Stomach smooth muscle (tissue), 2 donors: ENCODE results near the gene ZBTB38.

ENCODE experiments used
- H3K27ac ChIP-seq: one replicate; pipeline ENCODE4 v1.7.0; 2013; ENCODE audit warnings: mild to moderate bottlenecking, low read length, inconsistent platforms
- H3K27me3 ChIP-seq, 2 donors: one replicate each; pipeline ENCODE4 v1.7.0; 2013; ENCODE audit warnings: low read length in 2 of 2; ENCODE audit not compliant: insufficient read depth in 2 of 2, control insufficient read depth in 1 of 2
- H3K36me3 ChIP-seq, 2 donors: one replicate each; pipeline ENCODE4 v1.7.0; 2013; ENCODE audit warnings: low read length in 2 of 2; ENCODE audit not compliant: control insufficient read depth in 2 of 2, insufficient read depth in 2 of 2
- H3K4me1 ChIP-seq: one replicate; pipeline ENCODE4 v1.7.0; 2013; ENCODE audit warnings: low read length; ENCODE audit not compliant: control insufficient read depth, insufficient read depth
- H3K4me3 ChIP-seq, 2 donors: one replicate each; pipeline ENCODE4 v1.7.0; 2013; ENCODE audit warnings: low read length in 2 of 2
- H3K9ac ChIP-seq, 2 donors: one replicate each; pipeline ENCODE4 v1.7.0; 2013; ENCODE audit warnings: low read length in 2 of 2, mild to moderate bottlenecking in 1 of 2
- H3K9me3 ChIP-seq, 2 donors: one replicate each; pipeline ENCODE4 v1.7.0; 2013; ENCODE audit warnings: low read length in 2 of 2; ENCODE audit not compliant: control insufficient read depth in 2 of 2
- donor health status: healthy.
- donor health status: Pancreatic carcinoma.

Gene ZBTB38

DNA sequence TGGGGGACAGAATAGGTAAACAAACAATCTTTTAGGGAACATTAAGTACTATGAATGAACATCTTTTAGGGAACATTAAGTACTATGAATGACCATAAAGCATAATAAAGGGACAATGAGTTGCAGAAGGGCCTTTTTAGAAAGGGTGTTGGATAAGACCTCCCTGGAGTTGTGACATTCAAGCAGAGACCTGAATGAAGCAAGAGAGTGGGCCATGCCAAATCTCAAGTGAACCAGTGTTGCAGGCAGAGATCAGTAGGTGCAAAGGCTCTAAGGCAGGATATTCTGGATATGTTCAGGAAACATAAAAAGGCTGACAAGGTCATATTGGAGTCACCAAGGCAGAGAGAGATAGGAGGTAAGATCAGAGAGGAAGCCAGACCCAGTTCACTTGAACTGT lies 29.4 kb upstream of the ZBTB38 start:
- Histone ChIP-seq H3K27me3 (no peaks in the 10 kb centered on the region), H3K36me3 (no peaks in the 10 kb centered on the region), H3K9ac (no peak overlapping the region), H3K4me1 (no peaks in the 10 kb centered on the region), H3K9me3 (no peaks in the 10 kb centered on the region), H3K27ac (no peak overlapping the region), H3K4me3 (no peak overlapping the region)

DNA sequence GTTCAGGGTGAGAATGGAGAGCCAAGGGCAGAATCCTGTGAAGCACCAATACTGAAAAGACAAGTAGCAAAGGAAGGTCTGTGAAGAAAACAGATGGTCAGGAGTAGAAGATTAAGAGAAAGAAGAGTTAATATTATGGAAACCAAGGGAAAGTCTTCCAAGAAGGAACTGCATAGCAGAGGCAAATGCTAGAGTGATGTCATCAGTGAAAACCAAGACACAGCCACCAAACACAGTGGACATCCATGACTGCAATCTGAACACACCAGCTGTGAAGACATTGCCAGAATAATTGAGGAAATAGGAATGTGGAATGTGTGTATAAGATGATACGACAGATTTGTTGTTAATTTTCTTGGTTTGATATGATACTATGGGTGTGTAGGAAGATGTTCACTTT lies 26.8 kb upstream of the ZBTB38 start:
- Histone ChIP-seq H3K9ac (no peak overlapping the region), H3K4me3 (no peak overlapping the region), H3K4me1 (no peaks in the 10 kb centered on the region), H3K27me3 (no peaks in the 10 kb centered on the region), H3K27ac (no peak overlapping the region), H3K36me3 (no peaks in the 10 kb centered on the region), H3K9me3 (no peaks in the 10 kb centered on the region)

GRCh38 chr3:141342386-141342785 lies 25.9 kb upstream of the ZBTB38 start:
- Histone ChIP-seq H3K27me3 (no peaks in the 10 kb centered on the region), H3K36me3 (no peaks in the 10 kb centered on the region), H3K9ac (no peak overlapping the region), H3K4me1 (no peaks in the 10 kb centered on the region), H3K9me3 (no peaks in the 10 kb centered on the region), H3K4me3 (no peak overlapping the region), H3K27ac (no peak overlapping the region)

GRCh38 chr3:141343077-141343476 lies 25.2 kb upstream of the ZBTB38 start:
- H3K9ac ChIP-seq: no peak overlapping the region
- no peak overlapping the region for H3K27ac ChIP-seq
- no peak overlapping the region for H3K4me3 ChIP-seq
- H3K27me3 ChIP-seq: no peaks in the 10 kb centered on the region
- no peaks in the 10 kb centered on the region for H3K4me1 ChIP-seq
- no peaks in the 10 kb centered on the region for H3K9me3 ChIP-seq
- H3K36me3 ChIP-seq: no peaks in the 10 kb centered on the region

- no peak overlapping the region for H3K27ac ChIP-seq
- no peak overlapping the region for H3K9ac ChIP-seq
- H3K27me3 ChIP-seq: no peaks in the 10 kb centered on the region
- no peaks in the 10 kb centered on the region for H3K36me3 ChIP-seq
- no peaks in the 10 kb centered on the region for H3K9me3 ChIP-seq
- H3K4me3 ChIP-seq: no peak overlapping the region
- H3K4me1 ChIP-seq: no peaks in the 10 kb centered on the region
These were observed 24.4 kb upstream of the ZBTB38 start for GRCh38 chr3:141343865-141344271.

DNA sequence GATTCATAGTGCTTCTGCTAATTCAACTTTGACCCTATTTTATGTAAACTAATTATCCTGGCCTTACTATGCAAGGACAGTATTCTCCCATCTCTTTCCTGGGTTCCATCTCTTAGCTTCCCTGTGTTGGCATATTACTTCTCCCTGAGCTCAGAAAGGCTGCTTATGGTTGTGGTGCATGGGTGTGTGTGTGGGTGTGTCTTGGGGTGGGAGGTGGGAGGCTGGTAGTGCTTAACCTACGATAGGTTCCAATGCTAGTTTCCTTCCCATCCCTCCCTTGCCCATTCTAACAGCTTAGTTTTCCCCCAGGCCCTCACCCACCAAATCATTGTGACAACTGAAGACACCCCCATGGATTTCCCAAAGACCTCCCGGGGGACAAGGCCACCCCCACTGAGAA lies 22.8 kb upstream of the ZBTB38 start:
- Histone ChIP-seq H3K4me3 (no peak overlapping the region), H3K4me1 (no peaks in the 10 kb centered on the region), H3K27ac (no peak overlapping the region), H3K9me3 (no peaks in the 10 kb centered on the region), H3K36me3 (no peaks in the 10 kb centered on the region), H3K9ac (no peak overlapping the region), H3K27me3 (no peaks in the 10 kb centered on the region)

GRCh38 chr3:141346007-141346406 lies 22.3 kb upstream of the ZBTB38 start:
- no peaks in the 10 kb centered on the region for H3K9me3 ChIP-seq
- H3K36me3 ChIP-seq: no peaks in the 10 kb centered on the region
- no peaks in the 10 kb centered on the region for H3K4me1 ChIP-seq
- no peaks in the 10 kb centered on the region for H3K27me3 ChIP-seq
- no peak overlapping the region for H3K4me3 ChIP-seq
- no peak overlapping the region for H3K27ac ChIP-seq
- no peak overlapping the region for H3K9ac ChIP-seq

DNA sequence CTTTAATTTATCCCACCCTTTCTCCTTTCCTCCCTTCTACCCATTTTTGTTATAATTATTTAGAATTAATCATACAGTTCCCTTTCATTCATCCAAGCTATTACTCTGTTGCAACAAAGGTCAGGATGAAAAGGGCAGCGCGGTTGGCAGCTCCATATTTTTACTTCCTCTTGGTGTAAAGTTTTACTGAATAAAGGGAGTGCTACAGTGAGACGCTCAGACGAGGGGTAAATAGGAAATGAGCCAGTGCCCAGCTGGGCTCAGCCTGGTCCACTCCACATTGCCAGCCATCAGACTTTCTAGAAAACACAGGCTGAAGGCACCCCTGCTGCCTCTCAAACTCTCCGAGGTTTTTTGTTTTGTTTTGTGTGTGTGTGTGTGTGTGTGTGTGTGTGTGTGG lies 21.9 kb upstream of the ZBTB38 start:
- Histone ChIP-seq H3K27me3 (no peaks in the 10 kb centered on the region), H3K4me3 (no peak overlapping the region), H3K36me3 (no peaks in the 10 kb centered on the region), H3K9ac (no peak overlapping the region), H3K9me3 (no peaks in the 10 kb centered on the region), H3K27ac (no peak overlapping the region), H3K4me1 (no peaks in the 10 kb centered on the region)

GRCh38 chr3:141346839-141347238 lies 21.5 kb upstream of the ZBTB38 start:
- no peak overlapping the region for H3K9ac ChIP-seq
- H3K27ac ChIP-seq: no peak overlapping the region
- H3K27me3 ChIP-seq: no peaks in the 10 kb centered on the region
- no peak overlapping the region for H3K4me3 ChIP-seq
- H3K36me3 ChIP-seq: no peaks in the 10 kb centered on the region
- H3K4me1 ChIP-seq: no peaks in the 10 kb centered on the region
- no peaks in the 10 kb centered on the region for H3K9me3 ChIP-seq

GRCh38 chr3:141348837-141349236 lies 19.5 kb upstream of the ZBTB38 start:
- Histone ChIP-seq H3K4me3 (no peak overlapping the region), H3K36me3 (no peaks in the 10 kb centered on the region), H3K27me3 (no peaks in the 10 kb centered on the region), H3K4me1 (no peaks in the 10 kb centered on the region), H3K9ac (no peak overlapping the region), H3K9me3 (no peaks in the 10 kb centered on the region), H3K27ac (no peak overlapping the region)

DNA sequence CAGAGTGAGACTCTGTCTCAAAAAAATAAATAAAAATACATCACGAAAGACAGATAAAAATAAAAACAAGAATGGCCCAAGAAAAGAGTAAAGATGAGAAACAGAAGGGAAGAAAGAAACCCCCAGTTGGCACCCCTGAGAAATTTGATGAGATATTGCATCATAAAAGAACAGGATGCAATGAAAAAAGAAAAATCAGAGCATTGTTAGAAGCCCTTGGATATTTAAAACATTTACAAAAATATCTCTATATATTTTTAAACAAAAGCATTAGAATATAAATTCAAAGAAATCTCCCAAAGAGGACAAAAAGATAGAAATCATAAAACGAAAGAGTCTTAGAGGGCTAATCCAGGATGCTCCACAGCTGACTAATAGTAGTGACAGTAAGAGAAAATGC lies 18.6 kb upstream of the ZBTB38 start:
- H3K4me3 ChIP-seq: no peak overlapping the region
- H3K9ac ChIP-seq: no peak overlapping the region
- no peaks in the 10 kb centered on the region for H3K27me3 ChIP-seq
- no peaks in the 10 kb centered on the region for H3K9me3 ChIP-seq
- H3K36me3 ChIP-seq: no peaks in the 10 kb centered on the region
- H3K4me1 ChIP-seq: no peaks in the 10 kb centered on the region
- no peak overlapping the region for H3K27ac ChIP-seq

DNA sequence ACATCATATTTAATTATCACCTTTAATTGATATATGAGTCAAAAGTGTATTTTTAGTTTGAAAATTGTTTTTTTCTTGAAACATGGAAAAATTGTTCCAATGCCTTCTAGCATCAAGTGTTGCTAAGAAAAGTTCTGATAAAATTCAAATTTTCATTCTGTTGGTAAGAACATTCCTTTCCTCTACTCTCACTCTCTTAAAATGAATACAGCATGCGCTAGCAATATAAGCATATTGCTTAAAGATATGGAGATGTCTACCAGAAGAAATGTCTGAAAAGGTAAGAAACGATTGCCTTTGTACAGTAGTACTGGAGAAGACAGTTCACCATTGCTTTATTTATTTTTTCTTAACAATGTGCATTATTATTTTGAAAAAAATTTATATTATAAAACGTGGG lies 17.6 kb upstream of the ZBTB38 start:
- no peak overlapping the region for H3K9ac ChIP-seq
- no peak overlapping the region for H3K27ac ChIP-seq
- no peak overlapping the region for H3K4me3 ChIP-seq
- no peaks in the 10 kb centered on the region for H3K36me3 ChIP-seq
- no peaks in the 10 kb centered on the region for H3K4me1 ChIP-seq
- no peaks in the 10 kb centered on the region for H3K9me3 ChIP-seq
- H3K27me3 ChIP-seq: no peaks in the 10 kb centered on the region
